ENCODE results near the gene CD300LD.
"Not testable (repeated sequence)": the region's sequence is repeated elsewhere in the genome, so short reads cannot be mapped to it uniquely, and the experiment has no call there.

The CD300LD gene
- long read RNA-seq: 0 reads

DNA sequence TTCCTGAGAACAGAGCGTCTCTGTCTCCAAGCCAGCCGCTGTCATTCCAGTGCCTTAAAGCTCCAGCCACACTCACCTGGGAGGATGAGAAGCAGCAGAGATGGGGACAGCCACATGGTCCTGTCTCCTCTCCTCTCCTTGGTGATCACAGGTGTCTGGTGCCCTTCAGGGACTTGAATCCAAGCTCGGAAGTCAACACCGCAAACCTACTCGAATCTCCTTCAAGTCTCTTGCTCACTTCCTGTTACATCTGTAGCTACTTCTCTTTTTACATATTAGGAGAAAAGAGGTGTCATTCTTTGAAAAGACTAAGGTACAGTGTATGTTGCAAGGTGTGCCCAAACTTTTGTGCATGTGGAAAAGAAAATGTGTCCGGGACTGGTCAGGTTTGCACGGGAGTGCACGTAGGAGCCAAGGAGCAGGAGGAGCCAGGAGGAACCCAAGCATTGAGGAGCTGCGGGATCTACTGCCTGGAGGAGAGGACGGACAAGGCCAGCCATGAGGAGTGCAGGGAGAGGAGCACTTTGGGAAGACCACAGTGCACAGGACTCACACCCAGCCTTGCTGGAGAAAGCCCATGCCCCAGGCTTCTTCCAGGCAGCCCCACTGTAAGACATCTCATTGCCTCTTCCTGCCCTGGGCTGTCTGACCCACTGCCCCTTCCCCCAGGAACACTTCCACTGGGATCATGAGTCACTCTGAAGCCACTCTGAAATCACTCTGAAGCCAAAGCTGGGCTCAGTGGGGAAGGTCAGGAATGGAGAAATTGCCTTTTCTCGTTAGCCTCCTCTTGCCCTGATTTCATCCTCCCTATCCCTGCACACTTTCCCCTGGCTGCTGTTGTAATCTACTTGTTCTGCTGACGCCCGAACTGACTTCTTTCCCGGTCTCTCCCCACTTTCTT is at the start of gene CD300LD:
Gene CD300LD, minus strand, starts transcription at position 197 of the 904 bp plus-strand sequence. Its CDS starts 81 bp downstream, at position 116.
- no peaks in the 10 kb centered on the region for H3K27me3 ChIP-seq (ENCODE audit: insufficient read depth, poor library complexity, severe bottlenecking)
- peak in 1 of 2 experiments; percentile 55 for DNase-seq (ENCODE audit: low read depth in 1 of 2, low spot score in 1 of 2)
- H3K27ac ChIP-seq (replicated peaks): no peak within 1 kb of the TSS
- H3K4me3 ChIP-seq (replicated peaks; ENCODE audit: insufficient read depth, low read length): no peak within 1 kb of the TSS
- peak; percentile 84 for TF ChIP-seq SPI1 (IDR thresholded peaks at IDR 0.05; ENCODE audit: borderline replicate concordance, low read depth)
- TF ChIP-seq GABPA (IDR thresholded peaks at IDR 0.05; ENCODE audit: low read depth): no peak

DNA sequence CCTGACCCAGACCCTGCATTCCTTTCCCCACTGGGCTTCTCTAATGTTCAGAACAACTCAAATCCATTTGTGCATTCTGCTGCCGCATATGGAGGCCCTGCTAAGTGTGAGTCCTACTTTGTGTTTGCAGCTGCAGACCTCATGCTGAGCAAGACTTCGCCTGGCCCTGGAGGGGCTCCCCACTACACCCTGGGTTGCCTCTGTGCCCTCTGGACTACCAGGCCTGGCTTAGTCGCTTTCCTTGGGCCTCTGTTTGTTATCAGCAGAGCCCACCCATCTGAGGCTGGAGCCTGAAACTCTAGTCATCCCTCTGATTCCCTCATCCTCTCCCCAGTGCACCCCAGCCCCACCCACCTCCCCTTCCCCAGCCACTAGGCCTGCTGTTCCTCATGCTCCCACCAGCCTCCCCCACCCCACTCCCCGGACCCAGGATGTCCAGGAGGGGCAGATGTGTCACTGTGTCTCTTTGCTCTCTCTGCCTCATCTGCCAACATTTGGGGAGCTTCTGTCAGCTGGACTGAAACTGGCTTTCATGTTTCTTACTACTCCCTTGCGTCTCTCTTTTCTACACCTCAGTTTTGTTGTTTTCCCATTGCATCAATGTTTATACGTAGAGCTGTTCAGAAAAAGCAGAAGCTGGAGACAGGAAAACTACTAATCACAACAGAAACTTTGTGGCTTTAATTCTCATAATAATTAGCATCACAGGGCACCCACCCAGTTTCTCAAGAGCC is 49.3 kb upstream of the CD300LD start:
- no peak overlapping the region for H3K4me3 ChIP-seq (replicated peaks; ENCODE audit: insufficient read depth, low read length)
- DNase-seq (ENCODE audit: low read depth in 1 of 2, low spot score in 1 of 2): no peak
- H3K27ac ChIP-seq (replicated peaks): no peak overlapping the region
- TF ChIP-seq SPI1 (IDR thresholded peaks at IDR 0.05; ENCODE audit: borderline replicate concordance, low read depth): peak; percentile 7; the same call in 1 of the 2 replicates
- no peak for TF ChIP-seq POLR2AphosphoS5 (IDR thresholded peaks at IDR 0.05; ENCODE audit: low read depth)
- no peaks in the 10 kb centered on the region for H3K27me3 ChIP-seq (ENCODE audit: insufficient read depth, poor library complexity, severe bottlenecking)

DNA sequence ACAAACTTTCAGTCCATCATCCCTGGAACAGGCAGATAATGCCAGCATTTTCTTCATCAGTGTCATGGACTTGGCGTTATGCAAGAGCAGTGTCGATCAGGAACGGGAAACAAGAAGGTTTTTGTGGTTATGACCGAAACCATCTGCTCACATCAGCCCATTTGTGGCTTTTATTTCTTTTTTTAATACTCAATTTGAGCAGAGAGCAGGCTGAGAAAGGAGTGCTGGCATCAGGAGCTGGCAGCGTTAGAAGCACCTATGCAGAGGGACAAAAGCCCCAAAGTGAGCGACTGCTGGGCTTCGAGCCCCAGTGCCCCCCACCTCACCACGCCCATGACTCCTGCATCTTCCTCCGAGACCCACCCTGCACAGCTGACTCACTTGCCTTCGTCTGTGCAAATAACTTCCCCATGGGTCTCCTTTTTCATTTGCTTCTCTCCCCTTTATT is 47.6 kb upstream of the CD300LD start:
- TF ChIP-seq POLR2AphosphoS5 (IDR thresholded peaks at IDR 0.05; ENCODE audit: low read depth) (peak; percentile 77), SPI1 (IDR thresholded peaks at IDR 0.05; ENCODE audit: borderline replicate concordance, low read depth) (no peak)
- no peaks in the 10 kb centered on the region for H3K27me3 ChIP-seq (ENCODE audit: insufficient read depth, poor library complexity, severe bottlenecking)
- no peak overlapping the region for H3K4me3 ChIP-seq (replicated peaks; ENCODE audit: insufficient read depth, low read length)
- no peak overlapping the region for H3K27ac ChIP-seq (replicated peaks)
- DNase-seq (ENCODE audit: low read depth in 1 of 2, low spot score in 1 of 2): peak; percentile 46 to 73

DNA sequence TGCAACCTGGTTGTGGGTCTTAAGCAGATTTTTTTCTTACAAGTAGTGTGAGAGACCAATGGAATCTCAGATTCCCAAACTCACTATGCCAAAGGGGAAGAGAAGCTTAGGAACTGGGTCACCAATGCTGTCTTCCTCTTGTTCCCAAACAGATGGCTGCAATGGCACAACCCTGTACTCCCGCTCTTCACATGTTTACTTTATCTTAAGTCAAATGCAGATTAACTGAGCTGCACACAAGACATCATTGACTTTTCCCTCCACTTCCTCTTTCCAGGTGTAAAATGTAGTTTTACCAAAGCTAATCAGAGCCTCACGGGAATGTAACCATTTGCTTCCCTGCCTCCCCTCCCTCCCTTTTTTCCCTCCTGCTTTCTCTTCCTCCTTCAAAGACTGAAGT is 45.8 kb upstream of the CD300LD start:
- Histone ChIP-seq H3K4me3 (replicated peaks; ENCODE audit: insufficient read depth, low read length) (no peak overlapping the region), H3K27ac (replicated peaks) (no peak overlapping the region), H3K27me3 (ENCODE audit: insufficient read depth, poor library complexity, severe bottlenecking) (peaks cover 6% of the 10 kb centered on the region)
- DNase-seq (ENCODE audit: low read depth in 1 of 2, low spot score in 1 of 2): no peak
- TF ChIP-seq, protein P1, sequence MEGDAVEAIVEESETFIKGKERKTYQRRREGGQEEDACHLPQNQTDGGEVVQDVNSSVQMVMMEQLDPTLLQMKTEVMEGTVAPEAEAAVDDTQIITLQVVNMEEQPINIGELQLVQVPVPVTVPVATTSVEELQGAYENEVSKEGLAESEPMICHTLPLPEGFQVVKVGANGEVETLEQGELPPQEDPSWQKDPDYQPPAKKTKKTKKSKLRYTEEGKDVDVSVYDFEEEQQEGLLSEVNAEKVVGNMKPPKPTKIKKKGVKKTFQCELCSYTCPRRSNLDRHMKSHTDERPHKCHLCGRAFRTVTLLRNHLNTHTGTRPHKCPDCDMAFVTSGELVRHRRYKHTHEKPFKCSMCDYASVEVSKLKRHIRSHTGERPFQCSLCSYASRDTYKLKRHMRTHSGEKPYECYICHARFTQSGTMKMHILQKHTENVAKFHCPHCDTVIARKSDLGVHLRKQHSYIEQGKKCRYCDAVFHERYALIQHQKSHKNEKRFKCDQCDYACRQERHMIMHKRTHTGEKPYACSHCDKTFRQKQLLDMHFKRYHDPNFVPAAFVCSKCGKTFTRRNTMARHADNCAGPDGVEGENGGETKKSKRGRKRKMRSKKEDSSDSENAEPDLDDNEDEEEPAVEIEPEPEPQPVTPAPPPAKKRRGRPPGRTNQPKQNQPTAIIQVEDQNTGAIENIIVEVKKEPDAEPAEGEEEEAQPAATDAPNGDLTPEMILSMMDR (IDR thresholded peaks at IDR 0.05; ENCODE audit: insufficient read depth, low read length): no peak
- TF ChIP-seq, protein P2, sequence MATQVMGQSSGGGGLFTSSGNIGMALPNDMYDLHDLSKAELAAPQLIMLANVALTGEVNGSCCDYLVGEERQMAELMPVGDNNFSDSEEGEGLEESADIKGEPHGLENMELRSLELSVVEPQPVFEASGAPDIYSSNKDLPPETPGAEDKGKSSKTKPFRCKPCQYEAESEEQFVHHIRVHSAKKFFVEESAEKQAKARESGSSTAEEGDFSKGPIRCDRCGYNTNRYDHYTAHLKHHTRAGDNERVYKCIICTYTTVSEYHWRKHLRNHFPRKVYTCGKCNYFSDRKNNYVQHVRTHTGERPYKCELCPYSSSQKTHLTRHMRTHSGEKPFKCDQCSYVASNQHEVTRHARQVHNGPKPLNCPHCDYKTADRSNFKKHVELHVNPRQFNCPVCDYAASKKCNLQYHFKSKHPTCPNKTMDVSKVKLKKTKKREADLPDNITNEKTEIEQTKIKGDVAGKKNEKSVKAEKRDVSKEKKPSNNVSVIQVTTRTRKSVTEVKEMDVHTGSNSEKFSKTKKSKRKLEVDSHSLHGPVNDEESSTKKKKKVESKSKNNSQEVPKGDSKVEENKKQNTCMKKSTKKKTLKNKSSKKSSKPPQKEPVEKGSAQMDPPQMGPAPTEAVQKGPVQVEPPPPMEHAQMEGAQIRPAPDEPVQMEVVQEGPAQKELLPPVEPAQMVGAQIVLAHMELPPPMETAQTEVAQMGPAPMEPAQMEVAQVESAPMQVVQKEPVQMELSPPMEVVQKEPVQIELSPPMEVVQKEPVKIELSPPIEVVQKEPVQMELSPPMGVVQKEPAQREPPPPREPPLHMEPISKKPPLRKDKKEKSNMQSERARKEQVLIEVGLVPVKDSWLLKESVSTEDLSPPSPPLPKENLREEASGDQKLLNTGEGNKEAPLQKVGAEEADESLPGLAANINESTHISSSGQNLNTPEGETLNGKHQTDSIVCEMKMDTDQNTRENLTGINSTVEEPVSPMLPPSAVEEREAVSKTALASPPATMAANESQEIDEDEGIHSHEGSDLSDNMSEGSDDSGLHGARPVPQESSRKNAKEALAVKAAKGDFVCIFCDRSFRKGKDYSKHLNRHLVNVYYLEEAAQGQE (IDR thresholded peaks at IDR 0.05; ENCODE audit: insufficient replicate concordance, low read depth): no peak
- peak; percentile 86 for TF ChIP-seq SPI1 (IDR thresholded peaks at IDR 0.05; ENCODE audit: borderline replicate concordance, low read depth)

DNA sequence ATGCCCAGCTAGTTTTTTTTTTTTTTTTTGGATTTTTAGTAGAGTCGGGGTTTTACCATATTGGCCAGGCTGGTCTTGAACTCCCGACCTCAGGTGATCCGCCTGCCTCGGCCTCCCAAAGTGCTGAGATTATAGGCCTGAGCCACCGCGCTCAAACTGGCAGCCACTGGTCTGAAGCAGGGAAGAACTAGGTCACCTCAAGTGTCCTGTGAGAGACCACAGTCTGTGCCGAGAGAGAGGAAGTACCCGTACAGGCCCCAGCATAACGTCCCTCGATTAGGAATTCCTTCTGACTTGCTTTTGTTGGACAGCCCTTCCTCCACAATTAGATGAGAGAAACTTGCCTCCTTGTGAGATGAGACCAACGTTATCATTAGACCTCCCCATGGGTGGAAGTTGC is 45.2 kb upstream of the CD300LD start:
- peak in 1 of 2 experiments; percentile 45 for DNase-seq (ENCODE audit: low read depth in 1 of 2, low spot score in 1 of 2)
- Histone ChIP-seq H3K27ac (replicated peaks) (no peak overlapping the region), H3K4me3 (replicated peaks; ENCODE audit: insufficient read depth, low read length) (no peak overlapping the region), H3K27me3 (ENCODE audit: insufficient read depth, poor library complexity, severe bottlenecking) (peaks cover 6% of the 10 kb centered on the region)
- peak; percentile 71 for TF ChIP-seq SPI1 (IDR thresholded peaks at IDR 0.05; ENCODE audit: borderline replicate concordance, low read depth)
- TF ChIP-seq POLR2AphosphoS5 (IDR thresholded peaks at IDR 0.05; ENCODE audit: low read depth): no peak

DNA sequence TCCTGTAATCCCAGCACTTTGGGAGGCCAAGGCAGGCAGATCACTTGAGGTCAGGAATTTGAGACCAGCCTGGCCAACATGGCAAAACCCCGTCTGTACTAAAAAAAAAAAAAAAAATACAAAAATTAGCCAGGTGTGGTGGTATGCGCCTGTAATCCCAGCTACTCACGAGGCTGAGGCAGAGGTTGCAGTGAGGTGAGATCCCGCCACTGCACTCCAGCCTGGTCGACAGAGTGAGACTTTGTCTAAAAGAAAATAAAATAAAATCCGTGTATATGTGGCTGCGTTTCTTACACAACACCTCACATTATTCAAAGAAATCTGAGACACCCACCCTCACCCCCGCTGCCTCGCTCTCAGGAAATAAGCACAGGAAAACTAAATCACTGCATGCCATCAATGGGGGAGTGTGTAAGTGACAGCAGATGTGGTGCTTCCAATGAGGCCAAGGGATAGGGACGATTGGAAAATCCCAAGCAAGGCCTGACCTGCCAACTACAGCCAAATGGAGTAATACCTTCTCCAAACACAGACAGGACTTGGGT is 44.5 kb upstream of the CD300LD start:
- H3K27me3 ChIP-seq (ENCODE audit: insufficient read depth, poor library complexity, severe bottlenecking); H3K4me3 ChIP-seq (replicated peaks; ENCODE audit: insufficient read depth, low read length); DNase-seq (ENCODE audit: low read depth in 1 of 2, low spot score in 1 of 2); H3K27ac ChIP-seq (replicated peaks): not testable (repeated sequence)
